HG03520 (cell line): ENCODE measurements around the gene PITPNM2.

Source experiments
- ATAC-seq: cut with Tn5 transposase; IDR thresholded peaks from one replicate; pipeline ENCODE4 v1.9.1; 2021; ENCODE audit warnings: mild to moderate bottlenecking, moderate library complexity; ENCODE audit not compliant: unreplicated experiment

PITPNM2 gene

DNA sequence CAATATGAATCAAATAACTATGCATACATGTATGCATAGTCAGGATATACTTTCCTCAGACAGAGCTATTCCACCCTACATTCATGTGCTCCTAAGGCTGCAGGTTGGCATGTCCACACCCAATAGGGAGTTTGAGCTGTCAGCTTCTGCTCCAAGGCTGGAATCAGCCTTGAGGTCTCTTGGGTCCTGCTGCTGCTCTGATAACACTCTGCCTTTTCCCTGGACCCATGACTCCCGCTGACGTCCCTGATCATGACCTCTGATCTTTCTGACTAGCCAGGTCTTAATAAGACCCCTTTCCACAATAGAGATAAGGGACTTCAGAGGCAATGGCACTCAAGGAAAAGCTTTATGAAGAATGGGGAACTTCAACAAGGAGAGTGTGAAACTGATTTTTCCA, 5.7 kb downstream of the PITPNM2 start:
- ATAC-seq, result no peak

GRCh38 chr12:123143736-123144461, 7.0 kb downstream of the PITPNM2 start:
- ATAC-seq, result no peak

DNA sequence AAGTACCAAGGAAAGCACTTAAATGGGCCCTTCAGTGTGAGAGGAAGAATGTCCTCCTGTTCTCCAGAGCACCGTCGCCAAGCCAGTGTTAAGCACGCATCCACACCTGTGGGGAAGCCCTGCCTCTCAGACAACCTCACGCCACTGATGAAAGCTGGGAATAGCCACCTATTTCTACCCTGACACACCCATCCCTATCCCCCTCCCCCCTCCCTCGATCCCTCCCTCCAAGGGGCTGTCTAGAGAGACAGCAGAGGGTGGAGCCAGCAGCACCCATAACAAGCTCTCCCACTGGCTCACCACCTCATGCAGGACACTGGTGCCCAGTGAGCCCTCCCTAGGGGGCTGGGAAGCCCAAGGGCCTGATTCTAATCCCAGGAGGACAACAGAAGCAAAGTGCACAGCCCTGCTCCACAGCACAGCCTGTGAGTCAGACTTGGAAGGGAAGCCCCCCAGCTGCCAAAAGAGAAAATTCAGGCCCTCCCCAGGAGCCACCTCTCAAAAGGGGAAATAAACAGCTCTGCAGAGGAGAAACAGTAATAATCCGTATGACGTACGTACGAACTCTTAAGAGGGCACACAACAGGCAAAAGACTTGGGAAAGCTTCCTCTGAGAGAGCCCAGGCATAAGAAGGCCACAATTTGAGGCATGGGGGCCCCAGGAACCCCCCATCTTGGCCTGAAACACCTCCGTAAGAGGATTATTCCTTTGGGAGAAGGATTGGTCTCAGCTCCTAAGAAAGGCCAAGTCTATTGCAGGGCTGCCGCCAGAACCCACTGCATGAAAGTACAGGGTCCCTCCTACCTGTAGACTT, 7.8 kb downstream of the PITPNM2 start:
- no peak for ATAC-seq

GRCh38 chr12:123142518-123142840, 8.4 kb downstream of the PITPNM2 start:
- ATAC-seq, result no peak

DNA sequence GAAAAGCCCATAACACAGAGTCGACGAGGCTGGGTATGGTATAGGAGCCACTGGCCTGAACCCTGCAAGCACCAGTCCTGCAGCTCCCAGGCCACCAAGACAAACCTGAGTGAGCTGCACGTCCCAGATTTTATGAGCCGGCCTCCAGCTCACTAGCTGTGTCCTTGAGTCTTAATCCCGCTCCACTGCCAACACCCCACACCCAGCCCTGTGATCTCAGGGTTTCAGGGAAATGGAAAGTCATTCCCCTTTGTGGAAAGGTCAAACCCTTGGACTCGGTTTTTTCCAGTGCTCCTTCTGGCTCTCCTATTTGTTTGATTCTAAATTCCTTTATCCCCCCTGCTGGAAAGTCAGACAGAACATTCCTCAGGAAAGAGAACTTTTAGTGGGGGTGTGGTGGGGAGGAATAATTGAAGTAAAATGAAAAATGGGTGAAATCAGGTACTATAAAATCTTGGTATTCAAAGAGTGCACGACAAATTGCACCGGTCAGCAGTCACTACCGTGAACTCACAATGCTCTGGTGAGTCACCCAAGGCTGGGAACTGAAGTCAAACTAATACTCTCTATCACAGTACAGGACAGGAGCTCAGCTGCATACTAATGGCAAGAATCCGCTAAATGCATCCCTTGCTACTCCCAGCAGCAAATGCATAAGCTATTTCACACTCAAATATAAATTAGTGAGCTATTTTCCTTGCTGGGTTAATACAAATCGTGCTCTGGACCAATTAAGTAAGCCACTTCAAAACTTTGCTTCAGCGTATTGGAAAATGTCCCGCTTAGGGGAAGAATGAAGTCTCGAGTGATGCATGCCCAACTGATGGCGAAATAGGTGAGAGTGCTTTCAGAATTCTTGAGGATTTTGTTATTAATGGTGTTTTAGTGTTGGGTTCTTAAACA, 9.0 kb downstream of the PITPNM2 start:
- ATAC-seq, result no peak

DNA sequence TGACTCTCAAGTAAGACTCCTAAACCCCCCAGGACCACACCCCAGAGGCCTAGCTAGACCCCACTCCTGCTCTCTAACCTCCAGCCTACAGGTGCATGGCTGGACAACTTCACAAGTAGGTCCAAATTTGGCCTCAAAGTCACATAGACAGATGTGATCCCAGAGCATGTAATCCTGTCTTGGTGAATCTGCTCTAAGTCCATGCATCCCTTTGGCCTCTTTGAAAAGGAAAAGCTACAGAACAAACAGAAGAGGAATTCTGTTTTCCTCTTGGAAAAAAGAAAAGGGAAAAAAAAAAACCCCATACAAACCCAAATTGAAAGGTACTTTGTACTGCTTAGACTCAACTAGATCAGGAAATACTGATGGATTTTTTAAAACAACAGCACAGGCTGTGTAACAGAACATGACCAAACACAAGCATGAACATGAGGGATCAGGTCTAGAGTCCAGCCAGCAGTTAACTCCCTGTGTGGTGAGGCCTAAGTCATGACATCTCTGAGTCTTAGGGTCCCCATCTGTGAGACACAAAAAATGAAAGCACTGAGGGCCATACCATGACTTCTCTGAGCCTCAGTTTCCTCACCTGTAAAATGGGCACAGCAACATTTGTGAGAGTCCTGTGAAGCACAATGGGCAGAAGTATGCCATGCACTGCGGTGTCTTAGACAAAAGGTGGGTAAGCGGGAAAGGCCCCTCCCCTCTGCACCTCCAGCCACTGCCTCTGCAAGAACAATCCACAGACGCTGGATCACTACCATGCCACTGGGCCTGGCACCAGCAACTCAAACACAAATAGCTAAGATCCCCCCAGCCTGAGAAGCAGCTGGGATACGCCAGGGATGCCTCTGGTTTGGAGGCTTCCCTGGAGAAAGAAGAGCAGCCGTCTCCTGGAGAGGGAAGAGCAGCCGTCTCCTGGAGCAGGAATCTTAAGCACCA, 9.9 kb downstream of the PITPNM2 start:
- ATAC-seq, result no peak

- ATAC-seq, result no peak
Measured at GRCh38 chr12:123139926-123140675, 10.8 kb downstream of the PITPNM2 start.

DNA sequence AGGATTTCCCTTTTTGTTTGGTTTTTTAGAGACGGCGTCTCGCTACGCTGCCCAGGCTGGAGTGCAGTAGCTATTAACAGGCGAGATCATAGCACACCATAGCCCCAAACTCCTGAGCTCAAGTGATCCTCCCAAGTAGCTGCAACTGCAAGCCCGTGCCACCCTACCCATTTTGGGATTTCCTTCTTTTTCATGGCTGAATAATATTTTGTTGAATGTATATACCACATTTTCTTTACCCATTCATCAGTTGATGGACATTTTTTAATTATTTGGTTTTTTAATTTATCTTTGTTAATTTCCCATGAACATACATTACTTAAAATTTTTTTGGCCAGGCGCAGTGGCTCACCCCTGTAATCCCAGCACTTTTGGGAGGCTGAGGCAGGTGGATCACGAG, 15.2 kb downstream of the PITPNM2 start:
- ATAC-seq, result no peak

GRCh38 chr12:123134826-123135225, 16.1 kb downstream of the PITPNM2 start:
- ATAC-seq, result no peak

DNA sequence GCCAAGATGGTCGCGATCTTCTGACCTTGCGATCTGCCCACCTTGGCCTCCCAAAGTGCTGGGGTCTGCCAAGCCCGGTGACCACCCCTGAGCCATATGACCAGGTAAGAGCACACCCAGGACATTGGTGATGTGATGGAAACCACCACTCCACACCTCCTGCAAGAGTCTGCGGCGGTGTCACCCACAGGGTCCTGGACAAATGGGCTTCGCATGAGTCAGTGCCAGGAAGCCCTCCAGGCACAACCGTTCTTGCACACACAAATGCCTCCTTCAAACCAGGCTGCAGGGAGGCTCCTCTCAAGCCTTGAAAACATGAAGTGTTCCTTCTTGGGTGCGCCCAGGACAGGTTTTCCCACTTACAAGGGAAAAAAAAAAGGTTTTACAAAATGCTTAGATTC, 16.6 kb downstream of the PITPNM2 start:
- ATAC-seq, result no peak

DNA sequence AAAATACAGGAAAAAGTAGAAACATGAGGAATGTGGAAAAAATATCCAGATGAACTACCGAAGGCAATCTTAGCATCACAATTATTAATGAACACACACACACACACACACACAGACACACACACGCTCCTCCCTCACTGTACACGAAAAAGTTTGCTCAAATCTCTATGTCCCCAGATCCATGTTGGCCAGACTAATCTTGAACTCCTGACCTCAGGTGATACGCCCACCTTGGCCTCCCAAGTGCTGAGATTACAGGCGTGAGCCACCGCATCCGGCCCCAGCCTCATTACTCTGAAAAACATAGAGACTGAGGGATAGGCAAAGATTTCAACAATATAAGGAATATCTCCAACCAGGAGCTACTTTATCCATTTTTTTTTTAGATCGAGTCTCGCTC, 17.2 kb downstream of the PITPNM2 start:
- no peak for ATAC-seq

DNA sequence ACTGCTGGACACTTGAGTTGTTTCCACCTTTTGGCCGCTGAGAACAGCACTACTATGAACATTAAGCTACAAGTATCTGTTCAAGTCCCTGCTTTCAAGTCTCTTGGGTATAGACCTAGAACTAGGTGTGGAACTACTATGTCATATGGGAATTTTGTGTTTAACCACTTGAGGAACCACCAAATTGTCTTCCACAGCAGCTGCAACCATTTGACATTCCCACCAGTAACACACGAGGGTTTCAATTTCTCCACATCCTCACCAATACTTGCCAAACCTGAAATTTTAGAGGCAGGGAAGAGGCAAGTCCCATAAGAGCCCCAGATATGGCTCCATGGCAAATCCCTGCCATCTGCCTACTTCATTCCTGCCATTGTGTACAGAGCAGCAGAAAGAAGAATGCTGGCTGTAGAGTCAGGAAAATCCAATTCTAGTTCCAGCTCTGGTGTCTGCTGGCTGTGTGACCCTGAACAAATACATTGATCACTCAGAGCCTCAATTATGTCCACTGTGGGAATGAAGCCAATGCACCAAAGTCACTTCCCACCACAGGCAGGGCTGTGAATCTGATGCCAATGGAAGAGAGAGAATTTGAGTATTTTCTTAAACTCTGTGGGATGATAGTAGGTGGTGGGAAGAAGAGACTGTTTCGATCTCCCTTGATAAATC, 17.8 kb downstream of the PITPNM2 start:
- no peak for ATAC-seq

DNA sequence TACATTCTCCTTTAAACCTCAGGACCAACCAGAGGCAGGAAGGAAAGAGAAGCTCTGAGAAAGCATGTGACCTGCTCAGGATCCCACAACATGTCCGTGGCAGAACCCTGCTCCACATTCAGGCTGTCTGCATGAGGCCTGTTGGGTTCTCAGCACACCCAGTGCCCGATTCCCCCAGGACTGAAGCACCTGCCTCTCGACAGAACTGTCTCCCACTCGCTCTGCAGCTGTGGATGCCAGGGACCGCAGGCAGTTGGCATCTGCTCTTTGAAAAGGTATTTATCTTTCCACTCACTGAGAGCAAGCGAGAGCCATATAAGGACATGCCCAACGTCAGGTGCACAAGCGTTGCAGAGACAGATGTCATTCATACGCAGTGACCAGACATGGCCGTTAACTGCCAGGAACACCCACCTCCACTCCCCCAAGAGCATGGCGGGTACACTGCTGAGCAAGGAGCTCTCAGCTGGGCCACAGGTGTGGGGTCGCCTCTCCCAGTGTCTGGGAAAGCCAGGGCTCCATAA, 18.9 kb downstream of the PITPNM2 start:
- ATAC-seq, result no peak

GRCh38 chr12:123131291-123131832, 19.5 kb downstream of the PITPNM2 start:
- no peak for ATAC-seq

DNA sequence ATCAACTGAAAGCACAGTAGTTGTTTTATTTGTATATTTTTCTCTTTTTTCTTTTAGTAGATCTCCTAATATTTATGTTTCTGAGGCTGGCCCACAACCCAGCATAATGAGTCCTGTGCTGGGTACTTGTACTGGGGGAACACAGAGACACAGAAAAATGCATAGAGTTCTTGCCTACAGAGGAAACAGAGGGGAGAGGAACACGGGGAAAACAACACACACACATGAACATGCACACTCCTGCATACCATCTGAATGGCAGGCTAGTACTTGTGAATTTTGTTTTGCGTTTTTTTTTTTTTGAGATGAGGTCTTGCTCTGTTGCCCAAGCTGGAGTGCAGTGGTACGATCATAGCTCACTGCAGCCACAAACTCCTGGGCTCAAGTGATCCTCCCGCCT, 21.3 kb downstream of the PITPNM2 start:
- ATAC-seq, result no peak

GRCh38 chr12:123127182-123127495, 23.8 kb downstream of the PITPNM2 start:
- ATAC-seq, result no peak

DNA sequence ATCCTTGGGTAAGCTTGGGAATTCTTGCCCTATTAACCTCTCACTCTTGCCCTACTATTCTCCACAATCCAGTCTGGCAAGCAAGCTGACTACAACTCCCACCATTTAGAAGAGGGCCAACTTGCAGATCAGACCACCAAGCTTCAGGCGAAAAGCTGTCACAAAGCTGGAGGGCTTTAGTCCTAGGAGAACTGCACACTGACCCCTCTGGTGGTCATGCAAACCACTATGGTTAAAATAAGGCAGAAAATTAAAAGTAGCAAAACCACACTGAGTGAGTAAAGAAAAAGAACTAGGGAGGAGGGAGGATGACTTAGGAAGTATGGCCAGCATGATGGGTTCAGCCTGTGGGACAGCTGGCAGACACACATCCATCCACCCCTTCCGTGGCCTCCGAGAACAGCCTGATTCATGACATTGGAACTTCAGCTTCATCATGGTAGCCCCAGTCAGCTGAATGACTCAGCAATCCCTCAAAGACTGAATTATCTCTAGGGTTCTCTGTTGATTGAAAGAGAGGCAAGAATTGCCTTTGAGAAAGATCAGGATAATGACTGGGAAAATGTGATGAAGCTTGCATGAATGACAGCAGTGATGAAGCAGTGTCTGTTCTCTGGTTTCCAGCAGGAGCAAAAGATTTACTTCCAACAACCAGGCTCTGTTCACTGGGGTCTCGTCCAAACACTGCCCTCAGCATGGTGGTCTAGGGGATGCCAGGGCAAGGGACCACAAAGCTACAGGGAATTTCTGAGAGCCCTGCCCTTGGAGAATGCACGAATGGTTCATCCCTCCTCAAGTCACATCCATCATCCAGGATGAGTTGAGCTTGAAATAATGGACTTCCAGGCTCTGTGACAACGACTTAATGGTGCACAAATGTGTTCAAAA, 24.4 kb downstream of the PITPNM2 start:
- ATAC-seq, result no peak

GRCh38 chr12:123122626-123123025, 28.3 kb downstream of the PITPNM2 start:
- ATAC-seq, result no peak
